Caco-2 (cell line): Measurements from ENCODE around the gene CPSF6. TPM values are rescaled to one million over a fixed set of nuclear protein-coding genes. Genes with fewer than 3 reads are reported as not detected.

Source experiments
- BruUV-seq: library from RNA; stranded (reverse); fragments of 400-500 nt; replicated peaks from 2 replicates; lab custom pipeline; 2021; lab: Mats Ljungman, UMichigan
- CTCF ChIA-PET: fragments of 300-600 bp; sonication (Branson Sonifier 250); formaldehyde crosslinking; loops from one replicate; lab custom pipeline; 2022; ENCODE audit warnings: antibody characterized with exemption; lab: Charles Lee
- POLR2A ChIA-PET: fragments of 300-600 bp; sonication (Branson Sonifier 250); formaldehyde crosslinking; loops from one replicate; lab custom pipeline; 2022; ENCODE audit warnings: antibody characterized with exemption; lab: Charles Lee
- DNase-seq, 2 experiments: peaks; one replicate each; pipeline versions ENCODE4 v3.0.0 to v3.0.0-alpha.2; 2020 to 2022
- H3K27me3 ChIP-seq: replicated peaks from 2 replicates; pipeline ENCODE4 v1.6.0; 2011; ENCODE audit warnings: low read length; ENCODE audit not compliant: control insufficient read depth, insufficient read depth
- H3K36me3 ChIP-seq: 2 replicates; pipeline ENCODE4 v1.5.1; 2011; ENCODE audit warnings: low read length; ENCODE audit not compliant: control insufficient read depth, insufficient read depth
- H3K4me1 ChIP-seq: fragments of 250-450 bp; sonication (Bioruptor Pico); 2 replicates; pipeline ENCODE4 v1.5.1; 2020; ENCODE audit warnings: mild to moderate bottlenecking
- H3K4me3 ChIP-seq: 2 replicates; pipeline ENCODE4 v1.5.1; 2011; ENCODE audit warnings: low read depth, mild to moderate bottlenecking, control low read depth, low read length
- H3K9me3 ChIP-seq: fragments of 250-450 bp; sonication (Bioruptor Pico); 2 replicates; pipeline ENCODE4 v1.5.1; 2020; ENCODE audit warnings: mild to moderate bottlenecking, moderate library complexity
- H3K27ac Mint-ChIP-seq: one replicate; pipeline ENCODE4 v1.8.0; 2022; ENCODE audit warnings: mixed read lengths; ENCODE audit not compliant: unreplicated experiment
- H3K27me3 Mint-ChIP-seq: one replicate; pipeline ENCODE4 v1.8.0; 2022; ENCODE audit warnings: mixed read lengths; ENCODE audit not compliant: insufficient read depth, unreplicated experiment
- H3K36me3 Mint-ChIP-seq: one replicate; pipeline ENCODE4 v1.8.0; 2022; ENCODE audit warnings: mild to moderate bottlenecking, mixed read lengths; ENCODE audit not compliant: insufficient read depth, unreplicated experiment
- H3K4me1 Mint-ChIP-seq: one replicate; pipeline ENCODE4 v1.8.0; 2022; ENCODE audit warnings: low read depth, mixed read lengths; ENCODE audit not compliant: unreplicated experiment
- H3K4me3 Mint-ChIP-seq: one replicate; pipeline ENCODE4 v1.8.0; 2022; ENCODE audit warnings: mild to moderate bottlenecking, moderate library complexity, mixed read lengths; ENCODE audit not compliant: unreplicated experiment
- H3K9me3 Mint-ChIP-seq: one replicate; pipeline ENCODE4 v1.8.0; 2022; ENCODE audit warnings: mixed read lengths; ENCODE audit not compliant: unreplicated experiment
- intact Hi-C: fragments of 100-400 bp; cut with micrococcal nuclease; formaldehyde crosslinking; loops from one replicate; pipeline ENCODE4 v1.10.0; 2022; ENCODE audit not compliant: unreplicated experiment
- total RNA-seq: library from RNA; stranded (reverse); gene quantifications from 2 replicates; pipeline ENCODE4 v1.2.3, GENCODE V29; 2022
- TF ChIP-seq, protein P1 (sequence below), 2 experiments: fragments of 200-600 bp in 1 of 2; IDR thresholded peaks; 1 replicate in 1 of 2; 2 replicates in 1 of 2; pipeline versions ENCODE4 v1.5.1 to v1.8.0; 2011 to 2022; ENCODE audit warnings: antibody characterized with exemption in 1 of 2, control low read depth in 1 of 2, inconsistent platforms in 1 of 2, low read depth in 1 of 2, low read length in 1 of 2, mild to moderate bottlenecking in 1 of 2, moderate library complexity in 1 of 2; ENCODE audit not compliant: insufficient read depth in 1 of 2, severe bottlenecking in 1 of 2, unreplicated experiment in 1 of 2

Gene CPSF6
- total RNA-seq, 1 experiment from 2014 or later = 124 TPM

DNA sequence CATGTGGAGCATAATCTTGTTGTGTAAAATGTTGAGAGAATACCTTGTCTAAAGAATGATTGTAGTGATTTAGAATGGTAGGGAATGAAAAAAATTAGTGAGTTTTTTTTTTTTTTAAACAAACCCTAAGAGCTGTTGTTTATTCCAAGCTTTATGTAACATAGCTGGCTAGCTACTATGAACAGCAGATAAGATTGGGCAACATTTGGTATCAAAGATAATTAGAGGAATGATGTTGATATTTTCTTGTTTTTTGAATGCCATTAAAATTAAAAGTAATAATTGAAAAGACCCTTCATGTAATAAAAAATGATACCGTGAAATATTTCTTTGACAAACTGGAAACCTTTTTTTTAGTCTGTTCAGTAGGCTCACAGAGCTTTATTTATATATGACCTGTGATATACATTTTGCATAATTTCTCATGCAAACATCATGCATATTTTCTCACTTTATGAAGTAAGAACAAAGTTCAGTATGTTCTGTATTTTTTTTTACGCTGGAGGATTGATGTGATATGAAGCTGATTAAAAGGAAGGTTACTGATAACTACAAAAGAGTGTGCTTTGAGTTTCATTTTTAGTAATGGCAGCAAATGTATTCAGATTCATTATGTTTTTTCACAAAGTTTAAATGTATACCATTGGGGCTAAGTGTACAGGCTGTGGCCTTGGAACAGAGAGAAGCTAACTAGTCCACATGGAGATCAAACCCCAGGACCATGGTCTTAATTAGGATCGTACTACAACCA is 8.1 kb downstream of the CPSF6 start:
- no peak overlapping the region for H3K4me3 Mint-ChIP-seq
- H3K9me3 Mint-ChIP-seq = no peaks in the 10 kb centered on the region
- H3K4me1 Mint-ChIP-seq = peaks cover 16% of the 10 kb centered on the region

DNA sequence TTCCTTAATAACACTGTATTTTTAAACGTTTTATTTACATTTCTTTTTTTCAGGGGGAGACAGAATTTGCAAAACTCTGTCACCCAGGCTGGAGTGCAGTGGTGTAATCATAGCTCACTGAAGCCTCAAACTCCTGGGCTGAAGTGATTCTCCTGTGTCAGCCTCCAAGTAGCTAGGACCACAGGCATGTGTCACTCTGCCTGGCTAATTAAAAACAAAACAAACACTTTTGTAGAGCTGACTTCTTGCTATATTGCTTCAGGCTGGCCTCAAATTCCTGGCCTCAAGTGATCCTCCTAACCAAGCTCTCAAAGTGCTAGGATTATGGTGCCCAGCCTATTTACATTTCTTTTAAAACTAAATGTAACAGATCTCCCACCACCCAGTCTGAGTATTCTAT is 12.7 kb downstream of the CPSF6 start:
- Histone ChIP-seq H3K27me3 (no peaks in the 10 kb centered on the region), H3K4me3 (no peak overlapping the region), H3K9me3 (no peaks in the 10 kb centered on the region), H3K36me3 (peaks cover 3% of the 10 kb centered on the region), H3K4me1 (no peaks in the 10 kb centered on the region)
- ChIA-PET POLR2A (no interaction called here), CTCF (no interaction called here)
- Mint-ChIP-seq H3K4me1 (peaks cover 18% of the 10 kb centered on the region), H3K27ac (no peak overlapping the region), H3K36me3 (peaks cover 56% of the 10 kb centered on the region), H3K27me3 (no peaks in the 10 kb centered on the region), H3K4me3 (no peak overlapping the region), H3K9me3 (no peaks in the 10 kb centered on the region)
- no TSS peak for BruUV-seq
- TF ChIP-seq, protein P1, sequence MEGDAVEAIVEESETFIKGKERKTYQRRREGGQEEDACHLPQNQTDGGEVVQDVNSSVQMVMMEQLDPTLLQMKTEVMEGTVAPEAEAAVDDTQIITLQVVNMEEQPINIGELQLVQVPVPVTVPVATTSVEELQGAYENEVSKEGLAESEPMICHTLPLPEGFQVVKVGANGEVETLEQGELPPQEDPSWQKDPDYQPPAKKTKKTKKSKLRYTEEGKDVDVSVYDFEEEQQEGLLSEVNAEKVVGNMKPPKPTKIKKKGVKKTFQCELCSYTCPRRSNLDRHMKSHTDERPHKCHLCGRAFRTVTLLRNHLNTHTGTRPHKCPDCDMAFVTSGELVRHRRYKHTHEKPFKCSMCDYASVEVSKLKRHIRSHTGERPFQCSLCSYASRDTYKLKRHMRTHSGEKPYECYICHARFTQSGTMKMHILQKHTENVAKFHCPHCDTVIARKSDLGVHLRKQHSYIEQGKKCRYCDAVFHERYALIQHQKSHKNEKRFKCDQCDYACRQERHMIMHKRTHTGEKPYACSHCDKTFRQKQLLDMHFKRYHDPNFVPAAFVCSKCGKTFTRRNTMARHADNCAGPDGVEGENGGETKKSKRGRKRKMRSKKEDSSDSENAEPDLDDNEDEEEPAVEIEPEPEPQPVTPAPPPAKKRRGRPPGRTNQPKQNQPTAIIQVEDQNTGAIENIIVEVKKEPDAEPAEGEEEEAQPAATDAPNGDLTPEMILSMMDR (IDR thresholded peaks at IDR 0.05; ENCODE audit: insufficient read depth in 1 of 2, low read depth in 1 of 2, low read length in 1 of 2, severe bottlenecking in 1 of 2, unreplicated experiment in 1 of 2) = no peak
- intact Hi-C loops = no loop called here
- DNase-seq = no peak

More for the DNA sequence above, 8.1 kb downstream of the CPSF6 start:
- no peaks in the 10 kb centered on the region for H3K27me3 ChIP-seq
- peaks cover 24% of the 10 kb centered on the region for H3K36me3 Mint-ChIP-seq
- H3K4me3 ChIP-seq = no peak overlapping the region
- H3K4me1 ChIP-seq = no peaks in the 10 kb centered on the region
- no peaks in the 10 kb centered on the region for H3K9me3 ChIP-seq
- ChIA-PET CTCF (no interaction called here), POLR2A (no interaction called here)
- TF ChIP-seq, protein P1 (IDR thresholded peaks at IDR 0.05; ENCODE audit: insufficient read depth in 1 of 2, low read depth in 1 of 2, low read length in 1 of 2, severe bottlenecking in 1 of 2, unreplicated experiment in 1 of 2) = no peak
- intact Hi-C loops = no loop called here
- DNase-seq = no peak
- peak overlapping the region; percentile 50 for H3K27ac Mint-ChIP-seq
- H3K27me3 Mint-ChIP-seq = no peaks in the 10 kb centered on the region
- BruUV-seq = no TSS peak
- peaks cover 1% of the 10 kb centered on the region; the same call in 1 of the 2 replicates for H3K36me3 ChIP-seq

DNA sequence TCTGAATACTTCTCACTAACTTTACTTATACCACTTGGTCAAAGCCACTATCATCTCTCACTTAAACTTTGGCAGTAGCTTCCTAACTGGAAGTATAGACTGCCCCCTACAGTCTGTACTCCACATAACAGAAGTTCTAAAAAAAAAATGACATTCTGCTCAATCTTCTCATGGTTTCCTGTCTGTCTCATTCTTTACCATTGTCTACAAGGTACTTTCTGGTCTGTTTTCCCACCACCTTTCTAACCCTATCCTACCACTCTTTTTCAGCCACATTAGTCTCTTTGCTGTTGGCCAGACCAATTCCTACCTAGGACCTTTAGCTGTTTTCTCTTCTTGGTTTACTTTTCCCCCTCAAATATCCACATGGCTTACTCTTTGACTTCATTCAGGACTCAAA is 14.7 kb downstream of the CPSF6 start:
- H3K27me3 ChIP-seq = no peaks in the 10 kb centered on the region
- Mint-ChIP-seq H3K4me3 (no peak overlapping the region), H3K4me1 (peaks cover 17% of the 10 kb centered on the region), H3K27ac (no peak overlapping the region), H3K36me3 (peaks cover 69% of the 10 kb centered on the region), H3K9me3 (no peaks in the 10 kb centered on the region), H3K27me3 (no peaks in the 10 kb centered on the region)
- BruUV-seq = no TSS peak
- no peak overlapping the region for H3K4me3 ChIP-seq
- ChIA-PET CTCF (interaction anchor here (0.5 to 1.4 kb wide), 4 partner anchors 55 to 412 kb away, joined by 3 to 6 read pairs (median 3); no protein-coding TSS in a partner anchor), POLR2A (interaction anchor here (1.0 kb wide), 1 partner anchor 79 kb away, joined by 3 read pairs; no protein-coding TSS in a partner anchor)
- peaks cover 3% of the 10 kb centered on the region for H3K36me3 ChIP-seq
- DNase-seq = peak in 1 of 2 experiments; percentile 43
- TF ChIP-seq, protein P1 (IDR thresholded peaks at IDR 0.05; ENCODE audit: insufficient read depth in 1 of 2, low read depth in 1 of 2, low read length in 1 of 2, severe bottlenecking in 1 of 2, unreplicated experiment in 1 of 2) = peak; percentile 55
- intact Hi-C loops = loop anchor here (1.0 kb wide), 1 partner anchor 100 kb away; no protein-coding TSS in a partner anchor
- H3K9me3 ChIP-seq = no peaks in the 10 kb centered on the region
- H3K4me1 ChIP-seq = no peaks in the 10 kb centered on the region
